Measurements from ENCODE around the gene ERC2. TPM values are rescaled to one million over a fixed set of nuclear protein-coding genes. Genes with fewer than 3 reads are reported as not detected.

ERC2 gene
- total and polyA plus RNA-seq, 2 of the 8 experiments (the other 6 are each of a cell fraction or from before 2014, with no cell fraction given): 16.4 to 22.8 TPM

- Histone ChIP-seq H2BK12ac (ENCODE audit: low read depth, low read length) (no peak overlapping the region), H3K18ac (ENCODE audit: extremely low read depth, low read length) (no peak overlapping the region), H3K4me2 (ENCODE audit: insufficient read depth in 1 of 2, low read depth in 2 of 2, low read length in 2 of 2) (no peak overlapping the region), H2BK20ac (ENCODE audit: low read length) (no peak overlapping the region), H3K23me2 (ENCODE audit: low read depth, low read length) (no peaks in the 10 kb centered on the region), H3K27ac (ENCODE audit: low read depth, low read length) (no peak overlapping the region), H3K36me3 (ENCODE audit: control insufficient read depth in 2 of 4, insufficient read depth in 4 of 4, low read length in 3 of 4) (no peaks in the 10 kb centered on the region), H3K56ac (replicated peaks; ENCODE audit: insufficient read length, low read depth, low read length) (no peak overlapping the region), H3K79me2 (ENCODE audit: control insufficient read depth in 1 of 2, insufficient read depth in 2 of 2, low read length in 2 of 2) (no peaks in the 10 kb centered on the region), H2AFZ (ENCODE audit: low read length) (no peak overlapping the region), H2BK120ac (replicated peaks; ENCODE audit: low read depth, low read length) (no peak overlapping the region), H3K4me1 (replicated peaks in 1 of 4; ENCODE audit: control insufficient read depth in 3 of 4, insufficient read depth in 4 of 4, low read length in 3 of 4) (peaks cover 12 to 22% (median 16%) of the 10 kb centered on the region in 4 experiments), H3K9me3 (ENCODE audit: insufficient read depth in 2 of 2, low read depth in 1 of 2, low read length in 1 of 2) (no peaks in the 10 kb centered on the region), H3K4ac (replicated peaks; ENCODE audit: insufficient read length, low read depth, low read length) (no peak overlapping the region), H2AK5ac (ENCODE audit: low read depth, low read length) (0 out of 2 replicates have a peak overlapping the region, but pooled peaks have one; percentile 33), H4K91ac (replicated peaks; ENCODE audit: insufficient read length, low read length) (no peak overlapping the region), H2BK5ac (ENCODE audit: low read depth, low read length) (no peak overlapping the region), H3K14ac (ENCODE audit: insufficient read length) (no peak overlapping the region), H4K5ac (ENCODE audit: insufficient read length, low read depth, low read length) (no peak overlapping the region), H4K8ac (ENCODE audit: extremely low read depth, insufficient read depth, low read length) (no peak overlapping the region; the same call in 1 of the 2 replicates), H3K4me3 (ENCODE audit: extremely low read depth in 1 of 4, insufficient read depth in 2 of 4, low read depth in 3 of 4, low read length in 4 of 4) (no peak overlapping the region), H4K20me1 (replicated peaks in 1 of 2; ENCODE audit: control insufficient read depth in 1 of 2, insufficient read depth in 2 of 2, low read length in 2 of 2) (no peaks in the 10 kb centered on the region), H2BK15ac (ENCODE audit: low read length) (no peak overlapping the region), H3K27me3 (replicated peaks in 1 of 4; ENCODE audit: control insufficient read depth in 3 of 4, extremely low read depth in 1 of 4, insufficient read depth in 3 of 4, low read length in 3 of 4) (no peaks in the 10 kb centered on the region), H3K23ac (ENCODE audit: insufficient read length) (no peak overlapping the region), H3K79me1 (ENCODE audit: low read depth, low read length) (no peaks in the 10 kb centered on the region), H3K9ac (replicated peaks in 1 of 4; ENCODE audit: extremely low read depth in 1 of 4, low read depth in 3 of 4, low read length in 3 of 4) (no peak overlapping the region)
- DNase-seq (ENCODE audit: low read depth in 1 of 2, low spot score in 2 of 2): no peak
- no peak for FAIRE-seq
- CTCF ChIA-PET (ENCODE audit: partially characterized antibody): interaction anchor here (0.6 to 2.5 kb wide), 5 partner anchors 10 to 73 kb away, joined by 3 to 12 read pairs (median 4); no protein-coding TSS in a partner anchor
- 85% methylated on average over 7 of the region's 7 CpGs; no CpG with 5 or more reads in 1 of the 2 experiments for WGBS, 2 experiments (ENCODE audit: extremely low coverage in 1 of 2, insufficient coverage in 1 of 2, insufficient read length in 1 of 2, insufficient replicate concordance in 2 of 2, low coverage in 1 of 2, low lambda C conversion rate in 2 of 2, missing lambda C conversion rate in 1 of 2)
- TF ChIP-seq CTCF (IDR thresholded peaks at IDR 0.05; ENCODE audit: control extremely low read depth in 1 of 3, insufficient read depth in 1 of 3, low read depth in 1 of 3, low read length in 3 of 3): no peak
- TF ChIP-seq BRCA1 (IDR thresholded peaks at IDR 0.05; ENCODE audit: low read depth, low read length): no peak
- no peak for TF ChIP-seq KDM4A (IDR thresholded peaks at IDR 0.05; ENCODE audit: low read depth, low read length, severe bottlenecking)
- POLR2A ChIA-PET (ENCODE audit: partially characterized antibody): interaction anchor here (1.1 kb wide), 1 partner anchor 12 kb away, joined by 3 read pairs; no protein-coding TSS in a partner anchor
Observed at GRCh38 chr3:55559500-55560423, 908.5 kb downstream of the ERC2 start.

Measured in H1 (cell line).